Hindlimb muscle (tissue), 1 donor: Measurements from ENCODE around the gene ABCB9. TPM values are rescaled to one million over a fixed set of nuclear protein-coding genes. Genes with fewer than 3 reads are reported as not detected.

Experiments
- DNase-seq: peaks from one replicate; pipeline ENCODE4 v3.0.0-alpha.2; 2013
- polyA plus RNA-seq: library from polyadenylated mRNA; unstranded; fragments of 120-200 nt; gene quantifications from one replicate; pipeline ENCODE4 v1.2.1, GENCODE V29; 2013; ENCODE audit not compliant: insufficient read length

Gene ABCB9
- polyA plus RNA-seq, 1 donor: 4.3 TPM

GRCh38 chr12:122981587-122982476, 15.6 kb upstream of the ABCB9 start:
- no peak for DNase-seq

GRCh38 chr12:122981036-122981471, 14.8 kb upstream of the ABCB9 start:
- DNase-seq: no peak

- peak; percentile 78 for DNase-seq
Measured at GRCh38 chr12:122980183-122981035, 14.1 kb upstream of the ABCB9 start, which contains the start of gene ARL6IP4. Gene ARL6IP4 (plus strand): TSS chr12:122980681. CDS start chr12:122981140, 459 bp downstream.

- no peak for DNase-seq
Measured at GRCh38 chr12:122979908-122980182, 13.6 kb upstream of the ABCB9 start.

GRCh38 chr12:122979001-122979907, 13.0 kb upstream of the ABCB9 start:
- no peak for DNase-seq

GRCh38 chr12:122978507-122978955, 12.3 kb upstream of the ABCB9 start:
- DNase-seq: no peak

GRCh38 chr12:122977655-122978392, 11.6 kb upstream of the ABCB9 start:
- no peak for DNase-seq

GRCh38 chr12:122977153-122977552, 10.9 kb upstream of the ABCB9 start:
- DNase-seq: no peak

GRCh38 chr12:122976648-122976975, 10.3 kb upstream of the ABCB9 start:
- no peak for DNase-seq

GRCh38 chr12:122975790-122976647, 9.8 kb upstream of the ABCB9 start:
- DNase-seq: no peak

GRCh38 chr12:122974892-122975789, 8.9 kb upstream of the ABCB9 start, which contains the start of gene OGFOD2:
Gene OGFOD2 (plus strand): TSS chr12:122975244. CDS start chr12:122975252, 8 bp downstream.
- DNase-seq: peak; percentile 90

GRCh38 chr12:122974274-122974891, 8.1 kb upstream of the ABCB9 start:
- peak; percentile 98 for DNase-seq

- DNase-seq: no peak
Measured at GRCh38 chr12:122969676-122970075, 3.4 kb upstream of the ABCB9 start.

- no peak for DNase-seq
Measured at GRCh38 chr12:122968104-122968503, 1.8 kb upstream of the ABCB9 start.

- no peak for DNase-seq
Measured at GRCh38 chr12:122966743-122967550, 684 bp upstream of the ABCB9 start.

GRCh38 chr12:122965321-122965751, 927 bp downstream of the ABCB9 start:
- DNase-seq: no peak

GRCh38 chr12:122964439-122965257, 1.6 kb downstream of the ABCB9 start:
- DNase-seq: no peak
